NT2/D1 (cell line): ENCODE data around the gene PRMT1.

Experiments
- SUZ12 ChIP-seq: IDR thresholded peaks from 2 replicates; pipeline ENCODE4 v1.6.1; 2011; ENCODE audit not compliant: insufficient read length, insufficient read depth; ENCODE audit errors: extremely low read depth
- YY1 ChIP-seq: IDR thresholded peaks from 2 replicates; pipeline ENCODE4 v1.6.1; 2011; ENCODE audit not compliant: insufficient read length, insufficient read depth
- ZNF274 ChIP-seq: IDR thresholded peaks from 2 replicates; pipeline ENCODE4 v1.6.1; 2011; ENCODE audit warnings: mild to moderate bottlenecking, low read depth, low read length

DNA sequence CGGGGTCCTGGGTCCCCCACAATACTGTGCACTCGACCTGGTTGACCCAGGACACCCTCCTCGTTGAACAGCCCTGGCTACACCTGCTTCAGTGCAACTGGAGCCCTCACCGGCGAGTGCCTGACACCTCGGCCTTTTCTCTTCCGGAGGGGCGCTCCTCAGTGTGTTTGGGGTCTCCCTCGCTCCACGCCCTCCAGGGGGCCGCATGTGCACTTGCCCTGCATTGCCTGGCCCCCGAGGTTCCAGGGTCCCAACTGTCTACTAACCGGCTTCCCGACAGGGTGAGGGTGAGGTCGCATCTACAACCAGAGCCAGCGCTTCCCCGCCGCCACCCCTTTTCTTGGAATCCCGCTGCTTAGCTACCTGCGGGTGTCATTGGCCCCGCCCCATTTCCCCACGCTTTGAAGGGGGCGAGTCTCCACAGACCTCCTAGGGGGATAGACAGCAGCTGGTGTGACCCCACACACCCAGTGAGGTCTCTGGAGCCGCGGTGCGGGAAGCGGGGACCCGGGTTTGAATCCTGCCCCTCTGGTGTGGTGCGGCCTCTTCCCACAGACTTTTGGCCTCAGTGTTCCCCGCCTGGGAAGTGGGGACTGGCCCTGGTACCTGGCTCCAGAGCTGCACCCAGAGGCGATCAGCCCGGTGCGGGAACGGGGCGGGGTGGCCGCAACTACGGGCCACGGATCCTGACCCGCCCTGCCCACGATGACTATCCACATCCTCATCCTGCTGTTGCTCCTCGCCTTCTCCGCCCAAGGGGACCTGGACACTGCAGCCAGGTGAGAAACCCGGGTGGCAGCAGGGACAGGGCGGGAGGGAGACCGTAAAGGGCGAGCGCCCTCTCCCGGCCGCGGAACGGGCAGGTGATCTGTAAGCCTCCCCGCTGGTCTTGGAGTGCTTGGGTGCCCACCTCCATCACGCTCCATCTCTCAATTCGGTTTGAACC, 12.3 kb downstream of the PRMT1 start, which contains the start of gene ADM5:
- TF ChIP-seq YY1 (no peak), ZNF274 (no peak), SUZ12 (no peak)
